Posterior cingulate gyrus (tissue), 11 donors: Measurements from ENCODE around the gene SET.

Experiments
- DNase-seq, 10 donors: peaks; one replicate each; pipeline versions ENCODE4 v3.0.0 to v3.0.0-alpha.2; 2020 to 2021; ENCODE audit warnings: mixed read lengths in 3 of 10
- intact Hi-C: fragments of 100-400 bp; cut with DNase I; formaldehyde crosslinking; loops from one replicate; pipeline ENCODE4 v1.15.1; 2023

The SET gene

GRCh38 chr9:128706671-128707381 lies 17.8 kb downstream of the SET start:
- intact Hi-C loops = no loop called here
- peak in 2 of 10 donors; percentile 61 to 73 for DNase-seq

GRCh38 chr9:128707446-128707845 lies 18.4 kb downstream of the SET start:
- intact Hi-C loops = no loop called here
- no peak for DNase-seq

- DNase-seq = peak in 2 of 10 donors; percentile 61 to 77
- intact Hi-C loops = no loop called here
Measured at GRCh38 chr9:128712451-128713410, 23.7 kb downstream of the SET start.

- peak in 1 of 10 donors; percentile 58 for DNase-seq
- intact Hi-C loops = no loop called here
Measured at GRCh38 chr9:128713411-128713780, 24.4 kb downstream of the SET start.

GRCh38 chr9:128713941-128714573 lies 25.0 kb downstream of the SET start:
- peak in 2 of 10 donors; percentile 36 to 63 for DNase-seq
- intact Hi-C loops = no loop called here

- DNase-seq = peak in 2 of 10 donors; percentile 40 to 46
- intact Hi-C loops = no loop called here
Measured at GRCh38 chr9:128714586-128715435, 25.8 kb downstream of the SET start.

- peak in 2 of 10 donors; percentile 36 to 38 for DNase-seq
Measured at GRCh38 chr9:128715436-128715750, 26.4 kb downstream of the SET start.

GRCh38 chr9:128716581-128717254 lies 27.7 kb downstream of the SET start:
- intact Hi-C loops = no loop called here
- peak in 2 of 10 donors; percentile 26 to 49 for DNase-seq

More at GRCh38 chr9:128715436-128715750, 26.4 kb downstream of the SET start:
- intact Hi-C loops = no loop called here

- intact Hi-C loops = no loop called here
- peak in 2 of 10 donors; percentile 5 to 71 for DNase-seq
Measured at GRCh38 chr9:128718047-128718446, 29.0 kb downstream of the SET start.

GRCh38 chr9:128718475-128718874 lies 29.5 kb downstream of the SET start:
- intact Hi-C loops = no loop called here
- peak in 2 of 10 donors; percentile 39 to 69 for DNase-seq

GRCh38 chr9:128719919-128720605 lies 31.0 kb downstream of the SET start:
- intact Hi-C loops = loop anchor here (10.0 kb wide), 1 partner anchor 65 kb away; the partner anchor contains the start of gene TBC1D13

GRCh38 chr9:128720841-128721486 lies 31.9 kb downstream of the SET start:
- intact Hi-C loops = loop anchor here (10.0 kb wide), 1 partner anchor 64 kb away; the partner anchor contains the start of gene TBC1D13

More at GRCh38 chr9:128719919-128720605, 31.0 kb downstream of the SET start:
- no peak for DNase-seq

GRCh38 chr9:128721487-128722010 lies 32.5 kb downstream of the SET start:
- intact Hi-C loops = loop anchor here (10.0 kb wide), 1 partner anchor 63 kb away; the partner anchor contains the start of gene TBC1D13
- no peak for DNase-seq

More at GRCh38 chr9:128720841-128721486, 31.9 kb downstream of the SET start:
- no peak for DNase-seq

GRCh38 chr9:128722380-128723351 lies 33.6 kb downstream of the SET start:
- no peak for DNase-seq
- intact Hi-C loops = loop anchor here (10.0 kb wide), 1 partner anchor 62 kb away; the partner anchor contains the start of gene TBC1D13

- intact Hi-C loops = loop anchor here (10.0 kb wide), 1 partner anchor 61 kb away; the partner anchor contains the start of gene TBC1D13
- DNase-seq = no peak
Measured at GRCh38 chr9:128723352-128723865, 34.4 kb downstream of the SET start.
